Measurements from ENCODE around the gene MYO10.

DNA sequence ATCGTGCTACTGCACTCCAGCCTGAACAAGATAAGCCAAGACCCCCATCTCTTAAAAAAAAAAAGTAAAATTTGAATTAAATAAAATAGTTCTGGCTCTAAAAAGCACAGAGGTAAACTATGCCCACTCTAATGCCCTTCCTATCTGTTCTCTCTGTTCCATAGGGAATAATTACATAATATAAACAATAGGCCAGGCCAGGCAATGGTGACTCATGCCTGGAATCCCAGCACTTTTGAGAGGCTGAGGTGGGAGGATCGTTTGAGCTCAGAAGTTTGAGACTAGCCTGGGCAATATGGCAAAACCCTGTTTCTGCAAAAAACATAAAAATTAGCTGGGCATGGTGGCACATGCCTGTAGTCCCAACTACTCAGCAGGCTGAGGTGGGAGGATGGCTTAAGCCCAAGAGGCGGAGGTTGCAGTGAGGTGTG is 47.4 kb downstream of the MYO10 start:
- TF ChIP-seq, protein P1, sequence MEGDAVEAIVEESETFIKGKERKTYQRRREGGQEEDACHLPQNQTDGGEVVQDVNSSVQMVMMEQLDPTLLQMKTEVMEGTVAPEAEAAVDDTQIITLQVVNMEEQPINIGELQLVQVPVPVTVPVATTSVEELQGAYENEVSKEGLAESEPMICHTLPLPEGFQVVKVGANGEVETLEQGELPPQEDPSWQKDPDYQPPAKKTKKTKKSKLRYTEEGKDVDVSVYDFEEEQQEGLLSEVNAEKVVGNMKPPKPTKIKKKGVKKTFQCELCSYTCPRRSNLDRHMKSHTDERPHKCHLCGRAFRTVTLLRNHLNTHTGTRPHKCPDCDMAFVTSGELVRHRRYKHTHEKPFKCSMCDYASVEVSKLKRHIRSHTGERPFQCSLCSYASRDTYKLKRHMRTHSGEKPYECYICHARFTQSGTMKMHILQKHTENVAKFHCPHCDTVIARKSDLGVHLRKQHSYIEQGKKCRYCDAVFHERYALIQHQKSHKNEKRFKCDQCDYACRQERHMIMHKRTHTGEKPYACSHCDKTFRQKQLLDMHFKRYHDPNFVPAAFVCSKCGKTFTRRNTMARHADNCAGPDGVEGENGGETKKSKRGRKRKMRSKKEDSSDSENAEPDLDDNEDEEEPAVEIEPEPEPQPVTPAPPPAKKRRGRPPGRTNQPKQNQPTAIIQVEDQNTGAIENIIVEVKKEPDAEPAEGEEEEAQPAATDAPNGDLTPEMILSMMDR (tag by site-specific recombination; IDR thresholded peaks at IDR 0.05), result no peak
- TF ChIP-seq ZSCAN23 (tag by site-specific recombination; IDR thresholded peaks at IDR 0.05), result no peak
- TF ChIP-seq, protein P2, sequence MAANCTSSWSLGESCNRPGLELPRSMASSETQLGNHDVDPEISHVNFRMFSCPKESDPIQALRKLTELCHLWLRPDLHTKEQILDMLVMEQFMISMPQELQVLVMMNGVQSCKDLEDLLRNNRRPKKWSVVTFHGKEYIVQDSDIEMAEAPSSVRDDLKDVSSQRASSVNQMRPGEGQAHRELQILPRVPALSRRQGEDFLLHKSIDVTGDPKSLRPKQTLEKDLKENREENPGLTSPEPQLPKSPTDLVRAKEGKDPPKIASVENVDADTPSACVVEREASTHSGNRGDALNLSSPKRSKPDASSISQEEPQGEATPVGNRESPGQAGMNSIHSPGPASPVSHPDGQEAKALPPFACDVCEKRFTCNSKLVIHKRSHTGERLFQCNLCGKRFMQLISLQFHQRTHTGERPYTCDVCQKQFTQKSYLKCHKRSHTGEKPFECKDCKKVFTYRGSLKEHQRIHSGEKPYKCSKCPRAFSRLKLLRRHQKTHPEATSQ (tag by site-specific recombination; IDR thresholded peaks at IDR 0.05), result no peak
- TF ChIP-seq ZIC2 (tag by site-specific recombination; IDR thresholded peaks at IDR 0.05), result no peak
- no peak for TF ChIP-seq ZNF423 (tag by site-specific recombination; IDR thresholded peaks at IDR 0.05)
- TF ChIP-seq, protein P3, sequence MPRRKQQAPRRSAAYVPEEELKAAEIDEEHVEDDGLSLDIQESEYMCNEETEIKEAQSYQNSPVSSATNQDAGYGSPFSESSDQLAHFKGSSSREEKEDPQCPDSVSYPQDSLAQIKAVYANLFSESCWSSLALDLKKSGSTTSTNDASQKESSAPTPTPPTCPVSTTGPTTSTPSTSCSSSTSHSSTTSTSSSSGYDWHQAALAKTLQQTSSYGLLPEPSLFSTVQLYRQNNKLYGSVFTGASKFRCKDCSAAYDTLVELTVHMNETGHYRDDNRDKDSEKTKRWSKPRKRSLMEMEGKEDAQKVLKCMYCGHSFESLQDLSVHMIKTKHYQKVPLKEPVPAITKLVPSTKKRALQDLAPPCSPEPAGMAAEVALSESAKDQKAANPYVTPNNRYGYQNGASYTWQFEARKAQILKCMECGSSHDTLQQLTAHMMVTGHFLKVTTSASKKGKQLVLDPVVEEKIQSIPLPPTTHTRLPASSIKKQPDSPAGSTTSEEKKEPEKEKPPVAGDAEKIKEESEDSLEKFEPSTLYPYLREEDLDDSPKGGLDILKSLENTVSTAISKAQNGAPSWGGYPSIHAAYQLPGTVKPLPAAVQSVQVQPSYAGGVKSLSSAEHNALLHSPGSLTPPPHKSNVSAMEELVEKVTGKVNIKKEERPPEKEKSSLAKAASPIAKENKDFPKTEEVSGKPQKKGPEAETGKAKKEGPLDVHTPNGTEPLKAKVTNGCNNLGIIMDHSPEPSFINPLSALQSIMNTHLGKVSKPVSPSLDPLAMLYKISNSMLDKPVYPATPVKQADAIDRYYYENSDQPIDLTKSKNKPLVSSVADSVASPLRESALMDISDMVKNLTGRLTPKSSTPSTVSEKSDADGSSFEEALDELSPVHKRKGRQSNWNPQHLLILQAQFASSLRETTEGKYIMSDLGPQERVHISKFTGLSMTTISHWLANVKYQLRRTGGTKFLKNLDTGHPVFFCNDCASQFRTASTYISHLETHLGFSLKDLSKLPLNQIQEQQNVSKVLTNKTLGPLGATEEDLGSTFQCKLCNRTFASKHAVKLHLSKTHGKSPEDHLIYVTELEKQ (tag by site-specific recombination; IDR thresholded peaks at IDR 0.05; ENCODE audit: borderline replicate concordance), result peak; percentile 29; the same call in 1 of the 2 replicates
- peak; percentile 84 for TF ChIP-seq ZEB2 (tag by site-specific recombination; IDR thresholded peaks at IDR 0.05)
- TF ChIP-seq ZNF701 (tag by site-specific recombination; IDR thresholded peaks at IDR 0.05), result no peak
- TF ChIP-seq, protein P4, sequence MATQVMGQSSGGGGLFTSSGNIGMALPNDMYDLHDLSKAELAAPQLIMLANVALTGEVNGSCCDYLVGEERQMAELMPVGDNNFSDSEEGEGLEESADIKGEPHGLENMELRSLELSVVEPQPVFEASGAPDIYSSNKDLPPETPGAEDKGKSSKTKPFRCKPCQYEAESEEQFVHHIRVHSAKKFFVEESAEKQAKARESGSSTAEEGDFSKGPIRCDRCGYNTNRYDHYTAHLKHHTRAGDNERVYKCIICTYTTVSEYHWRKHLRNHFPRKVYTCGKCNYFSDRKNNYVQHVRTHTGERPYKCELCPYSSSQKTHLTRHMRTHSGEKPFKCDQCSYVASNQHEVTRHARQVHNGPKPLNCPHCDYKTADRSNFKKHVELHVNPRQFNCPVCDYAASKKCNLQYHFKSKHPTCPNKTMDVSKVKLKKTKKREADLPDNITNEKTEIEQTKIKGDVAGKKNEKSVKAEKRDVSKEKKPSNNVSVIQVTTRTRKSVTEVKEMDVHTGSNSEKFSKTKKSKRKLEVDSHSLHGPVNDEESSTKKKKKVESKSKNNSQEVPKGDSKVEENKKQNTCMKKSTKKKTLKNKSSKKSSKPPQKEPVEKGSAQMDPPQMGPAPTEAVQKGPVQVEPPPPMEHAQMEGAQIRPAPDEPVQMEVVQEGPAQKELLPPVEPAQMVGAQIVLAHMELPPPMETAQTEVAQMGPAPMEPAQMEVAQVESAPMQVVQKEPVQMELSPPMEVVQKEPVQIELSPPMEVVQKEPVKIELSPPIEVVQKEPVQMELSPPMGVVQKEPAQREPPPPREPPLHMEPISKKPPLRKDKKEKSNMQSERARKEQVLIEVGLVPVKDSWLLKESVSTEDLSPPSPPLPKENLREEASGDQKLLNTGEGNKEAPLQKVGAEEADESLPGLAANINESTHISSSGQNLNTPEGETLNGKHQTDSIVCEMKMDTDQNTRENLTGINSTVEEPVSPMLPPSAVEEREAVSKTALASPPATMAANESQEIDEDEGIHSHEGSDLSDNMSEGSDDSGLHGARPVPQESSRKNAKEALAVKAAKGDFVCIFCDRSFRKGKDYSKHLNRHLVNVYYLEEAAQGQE (tag by site-specific recombination; IDR thresholded peaks at IDR 0.05), result peak; percentile 20; the same call in 1 of the 2 replicates
- no peak for TF ChIP-seq ZNF274 (IDR thresholded peaks at IDR 0.05; ENCODE audit: low read length)
- no peak for TF ChIP-seq ZNF274 (tag by site-specific recombination; IDR thresholded peaks at IDR 0.05; ENCODE audit: borderline replicate concordance)
- TF ChIP-seq ZNF747 (tag by site-specific recombination; IDR thresholded peaks at IDR 0.05), result no peak
- TF ChIP-seq ZNF350 (tag by site-specific recombination; IDR thresholded peaks at IDR 0.05), result no peak
- no peak for TF ChIP-seq ZNF670 (tag by site-specific recombination; IDR thresholded peaks at IDR 0.05; ENCODE audit: low read depth)
